Left hindlimb (tissue), 1 donor: ENCODE results near the gene DLG4.
"Not testable (repeated sequence)": the region's sequence is repeated elsewhere in the genome, so short reads cannot be mapped to it uniquely, and the experiment has no call there.

ENCODE experiments used
- DNase-seq: peaks from one replicate; pipeline ENCODE4 v3.0.0-alpha.2; 2018

Gene DLG4

GRCh38 chr17:7179317-7180254 is 40.0 kb downstream of the DLG4 start, which contains the start of gene ASGR1:
Gene ASGR1, minus strand, starts transcription at chr17:7179370. Its CDS starts 807 bp downstream, at chr17:7178563.
- peak; percentile 30 for DNase-seq

DNA sequence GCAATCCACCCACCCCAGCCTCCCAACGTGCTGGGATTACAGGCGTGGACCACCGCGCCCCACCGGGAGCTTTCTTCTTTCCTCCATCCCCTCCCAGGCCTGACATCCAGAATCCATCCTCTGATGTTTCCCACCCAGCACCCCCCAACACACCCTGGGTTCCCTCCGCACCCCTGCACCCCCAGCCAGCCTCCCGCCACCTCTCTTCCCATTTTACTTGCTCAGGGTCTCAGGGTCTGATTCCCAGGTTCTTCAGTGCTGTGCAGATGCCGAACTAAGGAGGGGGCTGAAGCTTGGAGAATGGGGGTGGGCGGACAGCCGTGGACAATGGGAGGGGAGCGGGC is 40.7 kb downstream of the DLG4 start:
- DNase-seq, result no peak

- no peak for DNase-seq
Measured at GRCh38 chr17:7177954-7178477, 41.6 kb downstream of the DLG4 start.

- DNase-seq, result peak; percentile 86
Measured at GRCh38 chr17:7177191-7177953, 42.3 kb downstream of the DLG4 start.

DNA sequence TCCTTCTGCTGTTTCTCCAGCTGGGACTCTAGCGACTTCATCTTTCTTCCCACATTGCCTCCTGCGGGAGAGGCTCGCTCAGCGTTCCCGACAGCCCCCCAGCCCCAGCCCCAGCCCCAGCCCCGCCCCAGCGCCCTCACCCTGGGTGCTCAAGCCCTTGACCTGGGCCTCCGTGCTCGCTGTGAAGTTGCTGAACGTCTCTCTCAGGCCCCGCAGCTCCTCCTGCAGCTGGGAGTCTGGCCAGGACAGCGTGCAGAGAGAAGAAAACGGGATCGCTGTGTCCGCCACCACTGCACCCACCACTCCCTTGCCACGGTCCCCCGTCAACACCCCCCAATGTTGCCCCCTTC is 42.8 kb downstream of the DLG4 start:
- DNase-seq, result no peak

DNA sequence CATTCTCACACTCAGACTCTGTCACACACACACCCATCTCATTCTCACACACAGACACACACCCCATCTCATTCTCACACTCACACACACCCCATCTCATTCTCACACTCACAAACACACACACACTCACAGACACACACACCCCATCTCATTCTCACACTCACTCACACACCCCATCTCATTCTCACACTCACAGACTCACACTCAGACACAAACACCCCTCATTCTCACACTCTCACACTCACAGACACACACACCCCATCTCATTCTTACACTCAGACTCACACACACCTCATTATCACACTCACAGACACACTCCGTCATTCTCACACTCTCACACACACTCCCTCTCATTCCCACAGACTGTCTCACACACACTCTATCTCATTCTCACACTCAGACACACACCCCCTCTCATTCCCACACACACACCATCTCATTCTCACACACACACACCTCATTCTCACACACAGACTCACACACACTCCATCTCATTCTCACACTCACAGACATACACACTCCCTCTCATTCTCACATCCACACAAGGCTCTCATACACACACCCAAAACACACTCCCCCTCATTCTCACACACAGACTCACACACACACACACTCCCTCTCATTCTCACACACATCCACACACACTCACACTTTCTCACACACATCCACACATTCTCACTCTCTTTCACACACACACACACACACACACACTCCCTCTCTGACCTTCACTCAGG is 43.4 kb downstream of the DLG4 start:
- no peak for DNase-seq

DNA sequence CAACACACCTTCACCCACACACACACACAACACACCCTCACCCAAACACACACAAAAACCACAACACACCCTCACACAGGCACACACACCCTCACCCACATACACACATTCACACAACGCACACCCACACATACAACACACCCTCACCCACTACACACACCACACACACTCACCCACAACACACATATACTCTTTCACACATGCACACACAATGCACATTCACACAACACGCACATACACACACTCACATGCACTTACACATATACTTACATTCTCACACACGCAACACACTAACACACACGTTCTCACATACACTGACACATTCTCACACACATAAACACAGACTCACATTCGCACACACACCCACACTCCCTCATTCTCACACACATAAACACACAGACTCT is 44.3 kb downstream of the DLG4 start:
- DNase-seq, result no peak

DNA sequence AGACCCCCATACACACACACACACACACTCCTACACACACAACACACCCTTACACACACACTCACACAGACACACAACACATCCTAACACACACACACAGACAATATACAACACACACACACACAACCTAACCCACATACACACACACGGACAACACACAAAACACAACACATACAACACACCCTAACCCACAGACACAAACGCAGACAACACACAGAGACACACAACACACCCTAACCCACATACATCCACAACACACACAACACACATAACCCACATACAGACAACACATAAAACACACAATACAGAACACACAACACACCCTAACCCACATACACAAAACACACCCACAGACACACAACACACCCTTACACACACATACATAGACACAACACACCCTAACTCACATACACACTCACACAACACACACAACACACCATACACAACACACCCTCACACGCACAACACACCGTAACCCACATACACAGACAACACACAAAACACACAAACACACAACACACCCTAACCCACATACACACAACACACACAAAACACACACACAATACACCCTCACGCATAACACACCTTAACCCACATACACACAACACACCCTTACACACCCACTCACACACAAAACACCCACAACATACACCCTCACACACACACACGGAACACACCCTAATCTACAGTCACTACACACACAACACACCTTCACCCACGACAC is 44.9 kb downstream of the DLG4 start:
- no peak for DNase-seq

- peak; percentile 77 for DNase-seq
Measured at GRCh38 chr17:7173687-7174602, 45.7 kb downstream of the DLG4 start.

DNA sequence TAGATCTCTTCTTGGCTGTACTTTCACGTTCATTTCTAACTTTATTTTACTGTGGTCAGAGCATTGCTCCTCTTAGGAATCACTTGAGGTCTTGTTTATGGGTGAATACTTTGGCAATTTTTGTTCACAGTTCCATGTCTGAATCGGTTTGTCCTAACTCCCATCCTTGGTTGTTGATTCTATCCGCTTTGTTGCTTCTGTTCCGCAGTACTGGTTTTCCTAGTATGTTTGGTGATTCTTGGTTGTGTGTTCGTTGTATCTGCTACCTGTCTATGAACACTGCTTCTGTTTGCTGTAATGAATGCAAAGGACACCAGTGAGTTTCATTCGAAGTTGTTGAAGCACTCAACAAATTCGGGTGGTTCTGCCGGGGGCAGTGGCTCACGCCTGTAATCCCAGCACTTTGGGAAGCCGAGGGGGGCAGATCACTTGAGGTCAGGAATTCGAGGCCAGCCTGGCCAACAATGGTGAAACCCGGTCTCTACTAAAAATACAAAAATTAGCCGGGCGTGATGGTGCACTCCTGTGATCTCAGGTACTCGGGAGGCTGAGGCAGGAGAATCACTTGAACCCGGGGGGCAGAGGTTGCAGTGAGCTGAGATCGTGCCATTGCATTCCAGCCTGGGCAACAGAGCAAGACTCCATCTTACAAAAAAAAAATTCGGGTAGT is 47.0 kb downstream of the DLG4 start:
- not testable (repeated sequence) for DNase-seq

GRCh38 chr17:7169565-7169908 is 50.1 kb downstream of the DLG4 start:
- DNase-seq, result not testable (repeated sequence)

GRCh38 chr17:7168841-7169564 is 50.6 kb downstream of the DLG4 start:
- not testable (repeated sequence) for DNase-seq

DNA sequence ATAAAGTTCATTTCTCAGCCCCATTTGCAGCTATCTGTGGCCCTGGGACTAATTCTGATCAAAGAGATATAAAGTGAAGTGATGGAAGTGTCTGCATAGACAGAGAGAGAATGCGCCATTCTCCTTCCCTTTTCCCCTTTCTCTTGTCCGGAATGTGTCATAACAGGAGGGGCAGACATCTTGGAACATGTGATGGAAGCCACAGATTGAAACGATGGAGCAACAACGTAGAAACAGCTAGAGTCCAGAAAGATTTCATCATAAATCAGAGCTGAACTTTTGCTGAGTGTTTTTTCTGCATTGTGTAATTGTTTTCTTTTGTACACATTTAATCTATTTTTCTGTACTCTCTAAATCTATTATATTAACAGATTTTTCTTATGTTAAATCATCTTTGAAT is 51.8 kb downstream of the DLG4 start:
- DNase-seq, result no peak

DNA sequence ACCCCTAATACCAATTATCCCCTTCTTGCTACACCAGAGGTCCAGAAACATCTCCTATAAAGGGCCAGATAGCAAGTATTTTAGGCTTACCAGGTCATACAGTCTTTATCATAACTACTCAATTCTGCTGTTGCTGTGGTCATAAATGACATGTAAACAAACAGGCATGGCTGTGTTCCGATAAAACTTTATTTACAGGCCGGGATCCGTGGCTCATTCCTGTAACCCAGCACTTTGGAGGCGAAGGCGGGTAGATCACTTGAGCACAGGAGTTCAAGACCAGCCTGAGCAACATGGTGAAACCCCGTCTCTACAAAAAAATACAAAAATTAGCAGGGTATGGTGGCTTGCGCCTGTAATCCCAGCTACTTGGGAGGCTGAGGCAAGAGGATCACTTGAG is 52.8 kb downstream of the DLG4 start:
- DNase-seq, result no peak

GRCh38 chr17:7159571-7159970 is 60.1 kb downstream of the DLG4 start:
- DNase-seq, result not testable (repeated sequence)

GRCh38 chr17:7158424-7158823 is 61.2 kb downstream of the DLG4 start:
- not testable (repeated sequence) for DNase-seq

DNA sequence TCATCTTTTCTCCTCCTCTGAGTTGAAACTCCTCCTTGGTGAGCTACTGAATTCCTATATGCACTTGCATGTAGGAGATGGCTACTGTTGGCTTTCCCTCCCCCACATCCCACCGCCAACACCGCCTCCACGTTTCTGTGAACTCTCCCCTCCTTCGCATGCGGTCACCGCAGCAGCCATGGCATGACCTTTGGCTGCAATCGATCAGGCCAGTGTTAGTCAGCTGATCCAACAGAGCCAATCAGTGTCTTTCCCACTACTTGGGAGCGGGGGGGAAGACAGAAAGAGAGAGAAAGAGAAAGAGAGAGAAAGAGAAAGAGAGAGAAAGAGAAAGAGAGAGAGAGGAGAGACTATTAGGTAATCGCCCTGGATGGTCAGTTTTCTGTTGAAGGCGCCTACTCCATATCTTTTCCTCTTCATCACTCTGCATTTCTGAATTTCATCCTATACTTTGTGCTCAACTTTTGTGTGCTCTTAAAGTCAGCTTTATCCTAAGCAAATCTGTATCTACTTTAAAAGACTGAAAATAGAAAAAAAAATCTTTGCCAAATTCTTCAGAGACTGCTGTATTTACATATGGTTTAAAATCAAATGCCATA is 63.2 kb downstream of the DLG4 start:
- DNase-seq, result no peak

- DNase-seq, result no peak
Measured at GRCh38 chr17:7147772-7148171, 71.9 kb downstream of the DLG4 start.

- no peak for DNase-seq
Measured at GRCh38 chr17:7146115-7146514, 73.5 kb downstream of the DLG4 start.

- no peak for DNase-seq
Measured at GRCh38 chr17:7144213-7144612, 75.4 kb downstream of the DLG4 start.
